Activated CD4-positive, alpha-beta T cell treated with anti-CD3 and anti-CD28 coated beads, Interleukin-2, amount 50 U/mL, for 1 hour (primary cell): ENCODE measurements around the gene FAM131C.
"Not testable (repeated sequence)": the region's sequence is repeated elsewhere in the genome, so short reads cannot be mapped to it uniquely, and the experiment has no call there.

Experiments
- DNase-seq: peaks from one replicate; pipeline ENCODE4 v3.0.0-alpha.2; 2020

Gene FAM131C, protein sequence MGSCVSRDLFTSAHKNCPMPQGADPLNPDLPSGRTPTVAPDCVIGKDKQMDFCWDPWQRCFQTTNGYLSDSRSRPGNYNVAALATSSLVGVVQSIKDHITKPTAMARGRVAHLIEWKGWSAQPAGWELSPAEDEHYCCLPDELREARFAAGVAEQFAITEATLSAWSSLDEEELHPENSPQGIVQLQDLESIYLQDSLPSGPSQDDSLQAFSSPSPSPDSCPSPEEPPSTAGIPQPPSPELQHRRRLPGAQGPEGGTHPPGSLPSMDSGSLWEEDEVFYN

DNA sequence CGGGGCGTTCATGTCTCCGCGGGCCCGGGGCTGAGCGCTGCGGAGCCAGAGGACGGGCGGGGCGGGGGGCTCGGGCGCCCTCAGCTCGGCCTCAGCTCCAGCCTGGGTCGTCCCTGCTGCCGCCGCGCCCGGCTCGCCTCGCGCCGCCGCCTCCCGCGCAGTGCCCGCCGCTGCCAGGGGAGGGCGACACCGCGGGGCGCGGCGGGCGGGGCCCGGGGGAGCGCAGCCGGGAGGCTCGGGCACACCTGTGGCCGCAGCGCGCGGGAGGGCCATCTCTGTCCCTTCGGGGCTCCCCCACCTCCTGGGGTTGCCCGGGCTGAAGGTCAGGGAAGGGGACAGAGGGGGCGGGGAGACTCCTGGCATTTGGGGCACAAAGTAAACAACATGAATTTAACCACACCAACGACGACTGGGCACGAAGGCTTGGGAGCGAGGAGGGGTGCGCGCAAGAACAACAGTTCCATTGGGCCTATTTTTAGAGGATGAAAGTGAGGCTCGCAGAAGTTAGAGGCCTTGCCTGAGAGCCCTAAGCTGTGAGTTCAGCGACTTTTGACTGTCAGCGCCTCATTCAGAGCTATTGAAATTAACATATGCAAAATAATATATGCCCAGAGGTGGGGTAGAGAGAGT lies at the start of gene FAM131C:
TSS of gene FAM131C (minus strand) at position 162 of the 630 bp plus-strand sequence. CDS start 209 bp downstream, outside the sequence.
- DNase-seq = peak; percentile 28

DNA sequence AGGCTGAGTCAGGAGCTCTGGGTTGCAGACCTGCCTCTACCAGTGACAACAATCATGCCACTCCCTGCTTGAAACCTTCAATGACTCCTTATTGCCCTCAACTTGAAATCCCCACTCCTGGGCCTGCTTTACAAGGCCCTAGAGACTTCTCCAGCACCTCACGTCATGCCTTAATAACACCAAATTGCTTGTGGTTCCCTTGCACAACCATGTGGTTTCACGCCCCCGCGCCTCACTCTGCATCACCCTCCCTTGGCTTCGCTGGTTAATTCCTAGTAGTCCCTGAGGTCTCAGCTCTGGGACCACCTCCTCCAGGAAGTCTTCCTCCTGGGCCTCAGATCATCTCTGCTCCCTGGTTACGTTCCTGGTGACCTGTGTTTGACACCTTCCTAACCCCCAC lies 49.5 kb upstream of the FAM131C start:
- DNase-seq = no peak

DNA sequence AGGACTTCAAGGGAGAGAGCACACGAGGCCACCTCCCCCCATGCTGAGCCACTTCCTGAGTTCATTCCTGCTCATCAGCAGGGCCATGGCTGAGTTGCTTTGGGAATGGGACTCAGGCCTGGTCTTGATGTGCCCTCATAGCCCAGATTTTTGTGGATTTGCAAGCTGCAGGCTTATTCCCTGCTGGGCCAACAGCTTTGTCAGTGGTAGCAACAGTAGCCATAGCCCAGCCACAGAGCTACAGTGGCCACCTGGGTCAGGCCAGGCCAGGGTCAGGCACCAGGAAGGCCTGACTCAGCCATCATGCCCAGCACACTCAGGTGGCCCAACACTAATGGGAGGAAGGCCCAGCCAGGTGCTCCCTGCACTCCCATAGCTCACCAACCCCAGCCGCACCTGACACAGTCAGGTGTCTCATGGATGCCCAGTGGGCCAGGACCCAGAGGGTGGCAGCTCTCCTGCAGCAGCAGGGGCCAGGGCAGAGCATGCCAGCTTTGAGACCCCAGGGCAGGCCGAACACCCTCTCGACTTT lies 49.0 kb upstream of the FAM131C start:
- no peak for DNase-seq

DNA sequence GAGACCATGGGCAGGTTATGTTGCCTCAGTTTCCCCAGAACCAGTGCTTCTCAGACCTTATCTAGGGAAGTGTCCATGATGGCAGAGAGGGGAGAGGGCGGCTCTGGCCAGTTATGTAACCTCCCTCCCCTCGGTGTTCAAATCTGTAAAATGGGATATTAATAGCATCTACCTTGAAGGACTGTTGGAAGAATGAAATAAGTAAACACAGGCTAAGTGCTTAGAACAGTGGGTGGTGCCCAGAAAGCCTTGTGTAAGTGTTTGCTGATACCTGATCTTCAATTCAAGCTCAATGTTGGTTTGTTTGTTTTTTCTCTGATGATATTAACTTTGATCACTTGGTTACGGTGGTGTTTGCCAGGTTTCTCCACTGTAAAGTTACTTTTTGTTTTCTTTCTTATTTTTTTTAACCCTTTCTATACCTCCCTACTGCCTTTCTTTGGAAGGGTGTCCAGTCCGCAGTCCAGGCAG lies 47.5 kb upstream of the FAM131C start:
- DNase-seq = no peak

DNA sequence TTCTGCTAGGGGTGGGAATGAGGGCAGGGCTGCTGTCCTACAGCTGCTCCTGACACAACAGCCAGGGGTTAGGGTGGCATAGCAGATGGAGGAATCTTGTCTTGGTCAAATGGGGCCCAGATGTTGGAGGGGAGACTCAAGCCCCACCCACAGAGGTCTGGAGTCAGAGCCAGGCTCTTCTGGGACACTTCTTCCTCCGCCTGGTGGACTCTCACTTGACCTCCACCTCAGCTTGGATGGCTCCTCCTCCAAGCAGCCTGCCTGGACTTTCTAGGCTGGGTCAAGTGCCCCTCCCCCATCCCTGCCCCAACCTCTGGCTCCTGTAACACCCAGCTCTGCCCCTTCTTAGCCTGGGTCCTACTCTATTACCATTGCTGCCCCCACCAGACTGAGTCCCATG lies 47.0 kb upstream of the FAM131C start:
- DNase-seq = no peak

DNA sequence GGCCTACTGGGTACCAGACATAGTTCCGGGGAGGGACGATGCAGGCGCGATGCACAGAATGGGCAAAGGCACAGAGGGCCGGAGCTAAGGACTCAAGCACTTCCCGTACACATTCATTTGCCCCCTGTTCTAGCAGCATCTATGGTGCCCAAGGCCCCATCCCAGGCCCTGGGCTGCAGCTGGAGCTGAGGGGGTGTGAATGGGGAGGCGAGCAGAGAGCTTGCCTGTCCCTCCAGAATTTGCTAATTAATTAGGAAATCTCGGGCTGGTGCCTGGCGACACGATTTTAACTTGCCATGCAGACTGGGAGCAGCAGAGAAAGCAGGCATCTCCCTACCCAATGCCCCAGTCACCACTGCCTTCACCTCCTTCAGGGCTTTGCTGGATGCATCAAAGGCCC lies 46.5 kb upstream of the FAM131C start:
- DNase-seq = no peak

DNA sequence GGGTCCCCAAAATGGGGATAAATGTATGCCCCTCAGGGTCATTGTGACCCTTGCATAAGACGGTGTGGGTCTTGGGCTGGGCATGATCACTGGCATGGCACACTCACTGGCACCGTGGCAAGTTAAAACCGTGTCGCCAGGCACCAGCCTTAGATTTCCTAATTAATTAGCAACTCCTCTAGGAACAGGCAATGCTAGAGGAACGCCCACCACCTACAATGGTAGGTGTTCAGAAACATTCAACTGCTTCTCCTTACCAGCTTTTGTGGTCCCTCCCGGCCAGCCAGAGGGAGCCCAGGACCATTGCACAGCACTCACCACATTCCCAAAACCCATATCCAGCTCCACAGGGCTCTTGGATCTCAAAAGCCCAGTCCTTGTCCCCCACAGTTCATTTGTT lies 46.1 kb upstream of the FAM131C start:
- no peak for DNase-seq

DNA sequence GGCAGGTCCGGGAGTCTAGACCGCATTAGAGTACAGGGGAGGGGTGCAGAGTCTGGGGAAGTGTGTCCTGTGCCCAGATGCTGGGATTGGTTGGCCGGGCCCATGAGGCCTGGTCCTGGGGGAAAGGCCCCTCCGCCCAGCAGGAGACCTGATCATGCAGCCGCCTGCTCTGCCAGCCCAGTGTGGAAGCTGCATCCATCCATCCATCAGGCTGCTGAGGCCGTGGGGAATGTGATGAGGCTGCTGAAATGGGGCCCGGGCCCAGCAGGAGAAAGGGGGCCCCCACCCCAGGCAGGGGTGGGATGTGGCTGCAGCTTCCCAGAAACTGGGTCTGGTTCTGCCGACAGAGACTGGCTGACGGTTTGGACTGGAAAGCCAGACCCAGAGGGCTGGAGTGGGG lies 45.3 kb upstream of the FAM131C start:
- no peak for DNase-seq

DNA sequence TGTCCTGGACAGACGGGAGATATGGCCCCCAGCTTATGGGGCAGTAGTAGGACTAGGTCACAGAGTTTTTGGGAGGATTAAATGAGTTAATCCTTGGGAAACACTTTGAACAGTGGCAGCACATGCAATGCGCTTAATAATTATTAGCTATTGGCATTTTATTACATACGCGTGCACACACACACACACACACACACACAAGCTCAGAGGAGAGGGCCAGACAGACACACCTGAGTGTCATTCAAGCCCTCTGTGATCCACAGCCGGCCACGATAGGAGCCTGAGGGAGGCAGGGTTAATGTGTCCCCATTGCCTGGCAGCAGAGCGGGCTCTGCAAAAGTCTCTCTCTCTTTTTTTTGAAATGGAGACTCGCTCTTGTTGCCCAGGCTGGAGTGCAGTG lies 44.5 kb upstream of the FAM131C start:
- no peak for DNase-seq

DNA sequence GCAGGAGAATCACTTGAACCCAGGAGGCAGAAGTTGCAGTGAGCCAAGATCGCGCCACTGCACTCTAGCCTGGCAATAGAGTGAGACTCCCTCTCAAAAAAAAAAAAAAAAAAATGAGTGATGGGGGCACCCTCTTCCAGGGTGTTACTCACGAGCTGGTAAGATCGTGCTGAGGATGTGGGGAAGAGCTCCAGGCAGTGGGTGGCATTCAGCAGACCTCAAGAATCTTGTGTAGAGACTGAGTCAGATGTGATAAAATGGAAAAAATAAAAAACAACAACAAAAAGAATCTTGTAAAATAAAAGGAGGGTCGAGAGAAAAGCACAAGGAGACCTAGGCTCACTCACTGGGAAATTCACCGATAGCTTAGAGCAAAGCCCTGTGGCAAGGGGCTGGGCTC lies 43.9 kb upstream of the FAM131C start:
- no peak for DNase-seq

DNA sequence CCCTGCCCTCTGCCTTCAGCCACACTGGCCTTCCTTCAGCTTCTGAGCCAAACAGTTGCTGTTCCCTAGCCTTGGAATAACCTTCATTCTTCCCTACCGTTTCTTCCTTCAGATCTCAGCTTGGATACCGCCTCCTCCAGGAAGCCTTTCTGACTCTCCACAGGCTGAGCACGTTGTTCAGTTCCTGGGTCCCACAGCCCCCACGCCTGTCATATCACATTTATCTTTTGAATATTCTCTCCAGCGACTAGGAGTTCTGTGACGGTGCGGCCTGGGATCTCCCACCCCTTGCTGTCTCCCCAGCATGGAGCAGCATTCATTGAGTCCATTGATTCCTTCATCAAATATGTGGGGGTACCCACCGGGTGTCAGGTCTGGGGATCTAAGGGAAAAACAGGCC lies 43.2 kb upstream of the FAM131C start:
- DNase-seq = no peak

DNA sequence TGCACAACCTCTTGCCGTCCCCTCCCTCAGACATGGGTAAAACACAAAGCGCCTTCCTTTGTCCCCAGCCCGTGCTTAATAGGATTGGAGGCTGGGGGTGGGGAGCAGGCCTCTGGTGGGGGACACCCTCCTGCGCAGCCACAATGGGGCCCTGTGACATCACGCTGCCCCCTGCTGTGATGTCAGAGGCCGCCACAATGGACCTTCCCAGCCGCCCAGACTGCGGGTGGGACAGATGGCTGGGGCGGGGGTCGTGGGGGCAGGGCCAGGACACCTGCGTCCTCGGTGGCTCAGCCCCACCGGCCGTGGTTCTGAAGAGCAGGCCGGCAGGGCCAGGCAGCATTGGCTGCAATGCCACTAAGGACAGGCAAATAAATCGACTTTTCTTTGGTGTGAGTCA lies 42.6 kb upstream of the FAM131C start:
- DNase-seq = no peak

DNA sequence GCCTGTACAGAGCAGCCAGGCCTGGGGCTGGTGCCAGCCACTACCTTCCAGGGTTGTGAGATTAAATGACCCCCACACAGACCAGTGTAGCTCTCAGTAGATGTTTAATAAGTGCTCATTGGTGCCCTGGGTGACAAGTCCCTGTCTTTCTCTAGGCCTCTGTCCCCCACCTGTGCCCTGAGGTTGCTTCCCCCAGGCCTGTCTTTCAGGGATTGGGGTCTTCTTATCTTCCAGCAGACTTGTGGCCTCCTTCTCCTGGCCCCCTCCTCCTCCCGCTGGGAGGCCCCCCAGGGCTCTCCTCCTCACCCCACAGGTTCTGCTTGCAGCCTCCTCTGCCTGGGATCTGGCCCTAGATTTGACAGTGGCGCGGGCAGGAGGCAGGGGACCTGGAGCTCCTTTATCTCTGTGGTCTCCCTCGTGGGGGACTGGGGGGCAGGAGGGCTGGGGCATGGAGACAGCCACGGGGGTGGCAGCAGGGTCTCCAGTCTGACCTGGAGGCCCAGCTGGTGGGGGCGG lies 42.1 kb upstream of the FAM131C start:
- no peak for DNase-seq

DNA sequence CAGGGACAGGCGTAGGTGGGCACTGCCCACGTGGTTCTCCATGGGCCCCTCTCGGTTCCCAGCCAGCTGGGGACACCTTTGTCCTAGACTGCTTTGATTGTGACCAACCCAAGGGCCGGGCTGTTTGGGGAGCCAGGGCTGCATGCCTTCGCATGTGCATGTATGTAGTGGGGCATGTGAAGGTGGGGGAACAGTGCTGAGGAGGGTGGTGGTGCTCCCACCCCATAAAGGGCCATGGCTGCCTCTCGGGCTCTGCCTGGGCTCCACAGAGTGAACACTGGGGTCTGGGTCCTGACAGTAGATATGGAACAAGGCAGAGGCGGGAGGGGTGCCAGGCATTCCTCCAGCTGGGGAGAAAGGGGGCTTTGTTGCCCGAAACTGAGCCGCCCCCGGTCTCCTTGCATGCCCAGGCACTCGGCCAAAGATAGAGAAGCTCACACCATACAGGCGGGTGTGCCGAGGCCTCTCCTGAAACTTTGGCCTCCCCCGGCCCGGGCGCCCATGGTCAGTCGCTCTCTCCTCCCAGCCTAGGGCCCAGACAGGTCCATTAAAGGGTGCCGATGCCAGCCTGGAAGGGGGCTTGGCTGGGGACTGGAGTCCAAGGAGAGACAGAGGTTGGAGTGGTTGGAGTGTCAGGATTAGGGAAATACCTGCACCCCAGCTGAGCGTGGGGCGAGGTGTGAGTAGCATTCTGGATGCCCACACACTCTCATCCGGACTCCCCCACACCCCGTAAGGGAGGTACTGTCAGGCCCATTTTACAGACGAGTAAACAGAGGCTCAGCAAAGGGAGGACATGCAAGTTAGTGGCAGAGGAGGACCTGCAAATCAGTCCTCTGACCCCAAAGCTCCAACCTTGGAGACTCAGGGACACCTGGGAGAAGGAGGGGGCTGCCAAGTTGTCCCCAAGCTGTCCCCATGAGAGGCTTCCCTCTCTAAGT lies 41.3 kb upstream of the FAM131C start:
- no peak for DNase-seq

DNA sequence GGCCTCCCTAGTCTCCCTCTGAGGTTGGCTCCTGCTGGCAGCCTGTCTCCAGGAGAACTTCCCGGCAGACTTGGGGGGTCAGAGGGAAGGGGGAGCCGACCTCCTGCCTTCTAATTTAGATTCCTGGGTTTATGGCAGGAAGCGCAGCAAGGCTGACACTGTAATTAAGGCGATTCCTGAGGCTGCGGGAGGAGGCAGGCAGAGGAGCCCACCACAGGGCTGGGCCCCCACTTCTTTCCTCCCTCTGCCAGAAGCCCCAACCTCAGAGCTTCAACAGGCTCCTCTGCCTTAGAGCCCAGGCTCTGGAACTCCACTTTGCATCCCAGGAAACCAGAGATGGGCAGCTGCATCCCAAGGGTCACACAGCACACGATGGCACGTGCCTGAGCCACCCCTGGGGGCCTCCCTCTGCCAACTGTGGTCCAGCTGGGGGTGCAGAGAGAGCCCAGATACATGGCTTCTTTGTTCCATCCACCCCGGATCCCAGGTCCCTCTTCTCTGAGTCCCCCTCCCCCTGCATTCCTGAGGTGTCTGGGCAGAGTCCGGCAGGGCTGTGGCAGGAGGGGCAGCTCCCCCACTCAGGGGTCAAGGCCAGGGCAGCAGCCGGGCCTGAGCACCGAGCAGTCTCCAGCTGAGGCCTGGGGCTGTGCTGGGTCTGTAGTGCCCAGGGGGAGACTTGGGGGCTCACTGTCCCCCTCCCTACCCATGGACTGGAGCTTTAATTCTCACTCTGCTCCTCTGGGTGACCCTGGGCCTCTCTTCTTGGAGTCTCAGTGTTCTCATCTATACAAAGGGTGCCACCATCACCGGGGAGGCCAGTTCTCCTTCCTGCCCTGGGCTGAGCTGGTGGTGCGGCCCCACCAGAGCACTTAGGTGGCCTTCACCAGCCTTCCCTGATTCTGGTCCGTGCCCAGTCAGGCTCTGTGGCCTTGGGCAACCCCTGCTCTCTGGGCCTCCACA lies 39.4 kb upstream of the FAM131C start:
- no peak for DNase-seq

DNA sequence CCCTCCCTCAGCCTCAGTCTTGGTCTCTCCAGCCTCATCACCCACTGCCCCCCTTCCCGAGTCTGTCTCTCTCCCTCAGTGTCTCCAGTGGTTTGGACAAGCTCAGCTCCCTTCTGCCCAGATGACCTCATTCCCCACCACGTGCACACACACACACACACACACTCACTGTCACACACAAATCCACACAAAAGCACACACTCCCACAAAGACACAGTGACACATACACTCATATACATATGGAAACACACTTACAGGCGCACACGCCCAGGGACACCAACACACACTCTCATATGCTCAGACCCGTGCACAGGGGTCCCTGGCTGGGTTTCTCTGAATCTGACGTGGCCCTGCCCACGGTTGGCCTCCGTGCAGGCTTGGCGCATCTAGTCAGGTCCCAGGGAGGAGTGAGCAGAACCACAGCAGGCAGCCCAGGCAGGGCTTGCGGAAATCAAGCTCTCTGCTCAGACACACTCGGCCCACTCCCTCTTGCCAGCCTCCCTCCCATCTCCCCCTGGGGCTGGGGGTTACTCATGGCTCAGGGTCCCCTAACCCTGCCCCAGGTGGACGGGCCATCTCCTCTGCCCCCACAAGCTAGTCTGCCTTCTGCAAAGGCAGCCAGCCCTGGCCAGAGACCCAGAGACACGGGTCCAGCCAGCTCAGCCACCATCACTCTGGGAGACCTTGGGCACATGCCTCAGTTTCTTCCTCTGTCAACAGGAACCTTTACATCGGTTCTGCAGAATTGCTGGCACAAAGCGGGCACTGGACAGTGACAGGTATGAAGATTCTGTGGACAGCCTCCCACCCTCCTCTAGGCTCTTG lies 38.5 kb upstream of the FAM131C start:
- DNase-seq = no peak

DNA sequence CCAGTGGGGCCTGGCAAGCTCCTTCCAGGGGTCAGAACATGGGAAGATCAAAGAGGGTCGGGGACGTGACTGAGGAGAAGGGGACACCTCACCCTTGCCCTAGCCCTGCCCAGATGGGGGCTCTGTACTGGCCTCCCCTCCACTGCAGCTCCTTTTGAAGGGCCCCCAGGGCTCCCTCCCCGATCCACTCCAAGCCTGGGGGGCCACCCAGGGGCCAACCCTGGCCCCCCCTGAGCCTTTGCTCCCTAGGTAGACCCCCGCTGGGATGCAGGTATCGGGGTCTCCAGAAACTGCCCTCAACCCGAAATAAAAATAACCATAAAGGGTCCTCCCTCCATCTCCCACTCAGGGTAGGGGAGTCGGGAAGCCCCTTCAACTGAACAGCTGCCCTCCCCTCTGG lies 37.4 kb upstream of the FAM131C start:
- DNase-seq = no peak

DNA sequence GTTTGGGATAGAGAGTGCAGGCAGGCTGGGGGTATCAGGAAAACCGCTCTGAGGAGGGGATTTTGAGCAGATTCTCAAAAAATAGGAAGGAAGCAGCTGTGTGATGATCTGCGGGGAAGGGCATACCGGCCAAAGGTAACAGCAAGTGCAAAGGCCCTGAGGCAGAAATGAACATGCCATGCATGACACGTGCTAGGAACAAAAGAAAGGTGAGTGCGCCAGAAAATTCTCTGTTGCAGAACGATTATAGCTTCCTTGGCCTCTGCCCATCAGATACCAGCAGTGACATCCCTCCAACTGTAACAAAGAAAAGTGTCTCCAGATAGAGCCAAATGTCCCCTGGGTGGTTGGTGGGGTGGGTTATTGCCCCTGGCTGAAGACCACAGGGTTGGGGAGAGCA lies 37.0 kb upstream of the FAM131C start:
- no peak for DNase-seq

DNA sequence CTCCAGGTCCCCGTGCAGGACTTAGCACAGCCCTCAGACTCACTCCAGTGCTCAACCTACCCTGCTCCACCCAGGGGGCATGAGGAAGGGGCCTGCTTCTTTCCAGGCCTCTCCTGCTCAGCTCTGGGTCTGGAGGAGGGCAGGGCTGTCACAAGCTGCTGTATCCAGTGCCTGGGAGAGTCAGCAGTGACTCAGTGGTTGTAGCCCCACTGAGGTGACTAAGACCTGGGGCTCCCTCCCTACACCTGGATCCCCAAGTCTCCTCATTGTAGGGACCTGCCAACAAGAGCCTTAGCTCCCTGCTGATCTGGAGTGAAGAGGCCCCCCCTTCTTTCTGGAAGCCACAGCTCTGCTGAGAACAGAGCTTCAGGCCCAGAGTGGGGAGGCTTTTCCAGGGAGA lies 36.1 kb upstream of the FAM131C start:
- DNase-seq = no peak

DNA sequence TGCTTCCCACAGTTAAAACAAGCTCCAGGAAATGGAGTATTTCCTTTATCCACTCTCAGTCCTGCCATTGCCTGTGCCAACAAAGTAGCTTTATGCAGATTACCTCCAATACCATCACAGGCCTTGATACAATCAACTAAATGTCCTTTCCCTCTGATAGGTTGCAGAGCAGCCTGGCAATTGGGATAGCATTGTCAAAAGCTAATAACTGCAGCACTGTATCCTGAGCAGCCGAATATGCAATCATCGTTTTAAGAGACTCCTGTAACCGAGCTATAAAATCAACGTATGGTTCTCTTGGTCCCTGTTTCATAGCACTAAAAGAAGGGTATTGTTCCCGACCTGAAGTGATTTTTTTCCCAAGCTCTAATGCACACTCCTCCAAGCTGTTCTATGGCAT lies 33.6 kb upstream of the FAM131C start:
- DNase-seq = not testable (repeated sequence)

DNA sequence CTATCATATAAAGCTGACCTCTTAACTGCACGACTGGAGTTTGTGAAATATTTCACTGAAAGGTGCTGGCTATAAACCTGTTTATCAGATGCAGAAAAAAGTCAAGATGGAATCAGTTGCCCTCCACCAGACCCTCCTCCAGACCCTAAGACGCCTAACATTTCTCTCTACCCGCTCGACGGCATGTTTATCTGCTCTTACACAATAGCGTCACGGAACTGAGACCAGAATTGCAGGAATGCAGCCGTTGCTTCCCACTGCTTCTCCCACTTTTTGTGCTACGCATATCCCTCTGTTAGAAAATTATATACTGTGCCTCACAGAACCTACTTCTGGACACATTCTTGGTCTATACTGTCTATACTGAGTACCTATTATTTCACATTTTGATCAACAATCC lies 28.2 kb upstream of the FAM131C start:
- no peak for DNase-seq
